ENCODE data around the gene PHC2. TPM values are rescaled to one million over a fixed set of nuclear protein-coding genes. Genes with fewer than 3 reads are reported as not detected.
"Not testable (repeated sequence)": the region's sequence is repeated elsewhere in the genome, so short reads cannot be mapped to it uniquely, and the experiment has no call there.

Gene PHC2
- total RNA-seq, 1 experiment from 2014 or later = 9.4 TPM

- Histone ChIP-seq H2BK15ac (ENCODE audit: low read depth, low read length) (no peak overlapping the region), H2BK12ac (ENCODE audit: insufficient read length, low read depth, low read length) (no peak overlapping the region), H3T11ph (ENCODE audit: low read length) (no peak overlapping the region), H4K5ac (ENCODE audit: insufficient read length, low read depth, low read length) (no peak overlapping the region), H2AFZ (ENCODE audit: low read length) (no peak overlapping the region), H3K9ac (ENCODE audit: extremely low read depth, insufficient read length, low read length) (no peak overlapping the region), H3K27ac (ENCODE audit: insufficient read length, low read depth, low read length) (no peak overlapping the region), H3K23ac (ENCODE audit: insufficient read length, low read depth, low read length) (no peak overlapping the region), H3K9me3 (ENCODE audit: control insufficient read depth, low read depth, low read length) (no peaks in the 10 kb centered on the region), H2BK120ac (ENCODE audit: low read depth, low read length, poor library complexity, severe bottlenecking) (no peak overlapping the region), H3K18ac (ENCODE audit: insufficient read length, low read depth, low read length) (no peak overlapping the region), H2BK20ac (ENCODE audit: low read depth, low read length, poor library complexity, severe bottlenecking) (no peak overlapping the region), H3K79me2 (ENCODE audit: insufficient read depth, low read length) (no peaks in the 10 kb centered on the region), H4K8ac (replicated peaks; ENCODE audit: insufficient read length, low read depth, low read length) (no peak overlapping the region), H3K4me1 (ENCODE audit: insufficient read depth, low read length) (no peaks in the 10 kb centered on the region), H3K4ac (ENCODE audit: low read depth, low read length) (no peak overlapping the region), H3K14ac (ENCODE audit: insufficient read depth, low read length) (no peak overlapping the region), H3K56ac (ENCODE audit: insufficient read length, low read depth, low read length) (no peak overlapping the region), H4K91ac (ENCODE audit: insufficient read length, low read depth, low read length) (no peak overlapping the region), H3K4me2 (ENCODE audit: insufficient read depth, insufficient read length, low read length) (no peak overlapping the region), H3K27me3 (ENCODE audit: insufficient read depth, low read length) (no peaks in the 10 kb centered on the region), H2BK5ac (ENCODE audit: insufficient read length, low read length) (no peak overlapping the region), H2AK5ac (ENCODE audit: insufficient read length, low read length) (no peak overlapping the region), H3K79me1 (ENCODE audit: insufficient read depth, low read depth, low read length, poor library complexity, severe bottlenecking) (no peaks in the 10 kb centered on the region), H3K23me2 (ENCODE audit: insufficient read length, low read depth, low read length, poor library complexity, severe bottlenecking) (no peaks in the 10 kb centered on the region), H4K20me1 (ENCODE audit: control insufficient read depth, insufficient read depth, insufficient read length) (no peaks in the 10 kb centered on the region)
- Mint-ChIP-seq H3K27ac (no peak overlapping the region), H3K4me3 (no peak overlapping the region), H3K4me1 (peaks cover 7% of the 10 kb centered on the region in 2 experiments; a peak in 3 of 4 replicates), H3K9me3 (no peaks in the 10 kb centered on the region; a peak in 1 of 5 replicates), H3K36me3 (ENCODE audit: insufficient read depth in 1 of 3, low read depth in 3 of 3) (peaks cover 23 to 40% (median 37%) of the 10 kb centered on the region in 3 experiments), H3K27me3 (ENCODE audit: low read depth) (no peaks in the 10 kb centered on the region; the same call in 1 of the 2 replicates)
- no peak for TF ChIP-seq CTCF (conservative IDR thresholded peaks at IDR 0.05)
- DNase-seq = no peak
- WGBS (ENCODE audit: extremely low coverage, insufficient read length, low lambda C conversion rate) = no CpG with 5 or more reads among the region's 13 CpGs
Measured at GRCh38 chr1:33292726-33293340, 138.1 kb downstream of the PHC2 start.

- not testable (repeated sequence) for H2BK12ac ChIP-seq (ENCODE audit: insufficient read length, low read depth, low read length); H2BK20ac ChIP-seq (ENCODE audit: low read depth, low read length, poor library complexity, severe bottlenecking); H2BK15ac ChIP-seq (ENCODE audit: low read depth, low read length); H3K4me1 ChIP-seq (ENCODE audit: insufficient read depth, low read length); H3K9me3 Mint-ChIP-seq; H3K56ac ChIP-seq (ENCODE audit: insufficient read length, low read depth, low read length); H4K20me1 ChIP-seq (ENCODE audit: control insufficient read depth, insufficient read depth, insufficient read length); H3K23me2 ChIP-seq (ENCODE audit: insufficient read length, low read depth, low read length, poor library complexity, severe bottlenecking); H3K27me3 Mint-ChIP-seq (ENCODE audit: low read depth); H4K5ac ChIP-seq (ENCODE audit: insufficient read length, low read depth, low read length); H2AFZ ChIP-seq (ENCODE audit: low read length); H3K4me2 ChIP-seq (ENCODE audit: insufficient read depth, insufficient read length, low read length); H3K4ac ChIP-seq (ENCODE audit: low read depth, low read length); H3K23ac ChIP-seq (ENCODE audit: insufficient read length, low read depth, low read length); H3K27ac Mint-ChIP-seq; H3K79me2 ChIP-seq (ENCODE audit: insufficient read depth, low read length); H3K9me3 ChIP-seq (ENCODE audit: control insufficient read depth, low read depth, low read length); H2BK5ac ChIP-seq (ENCODE audit: insufficient read length, low read length); H3K18ac ChIP-seq (ENCODE audit: insufficient read length, low read depth, low read length); H3K27ac ChIP-seq (ENCODE audit: insufficient read length, low read depth, low read length); DNase-seq; H2BK120ac ChIP-seq (ENCODE audit: low read depth, low read length, poor library complexity, severe bottlenecking); H3K4me1 Mint-ChIP-seq; H3K4me3 Mint-ChIP-seq; H3K79me1 ChIP-seq (ENCODE audit: insufficient read depth, low read depth, low read length, poor library complexity, severe bottlenecking); H3K9ac ChIP-seq (ENCODE audit: extremely low read depth, insufficient read length, low read length); H3K27me3 ChIP-seq (ENCODE audit: insufficient read depth, low read length); H4K8ac ChIP-seq (replicated peaks; ENCODE audit: insufficient read length, low read depth, low read length); H4K91ac ChIP-seq (ENCODE audit: insufficient read length, low read depth, low read length); H2AK5ac ChIP-seq (ENCODE audit: insufficient read length, low read length); H3K14ac ChIP-seq (ENCODE audit: insufficient read depth, low read length); H3T11ph ChIP-seq (ENCODE audit: low read length)
- peaks cover 10 to 26% (median 23%) of the 10 kb centered on the region in 3 experiments; a peak in 6 of 7 replicates for H3K36me3 Mint-ChIP-seq (ENCODE audit: insufficient read depth in 1 of 3, low read depth in 3 of 3)
- no CpG with 5 or more reads among the region's 2 CpGs for WGBS (ENCODE audit: extremely low coverage, insufficient read length, low lambda C conversion rate)
Measured at GRCh38 chr1:33290615-33291014, 140.3 kb downstream of the PHC2 start.

All from H9 (cell line).